Activated T-cell treated with anti-CD3 and anti-CD28 coated beads, Interleukin-2, amount 50 U/mL, for 1 hour (primary cell): ENCODE data around the gene NHSL2.

Source experiments
- DNase-seq: peaks from one replicate; pipeline ENCODE4 v3.0.0-alpha.2; 2020

The NHSL2 gene

GRCh38 chrX:72081605-72082320, 171.1 kb downstream of the NHSL2 start:
- no peak for DNase-seq

GRCh38 chrX:72083291-72083690, 172.6 kb downstream of the NHSL2 start:
- DNase-seq, result no peak

DNA sequence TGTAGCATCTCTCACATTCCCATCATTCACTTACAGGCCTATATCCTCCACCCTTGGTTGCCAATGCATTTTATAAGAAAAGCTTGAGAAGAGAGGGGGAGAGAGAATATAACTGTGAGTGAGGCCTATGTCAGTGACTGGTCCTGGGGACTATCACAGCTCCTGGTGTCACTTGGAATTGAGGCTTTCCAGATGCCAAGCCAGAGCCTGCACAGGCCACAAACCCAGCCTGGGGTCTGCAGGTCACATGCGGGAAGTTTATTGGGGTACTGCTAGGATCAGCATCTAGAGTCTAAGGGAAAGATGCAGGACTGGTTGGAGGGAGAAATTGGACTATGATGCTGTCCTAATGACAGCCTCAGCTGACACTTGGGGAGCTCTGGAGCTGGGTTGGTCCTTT, 173.5 kb downstream of the NHSL2 start:
- DNase-seq, result no peak

GRCh38 chrX:72086995-72087394, 176.3 kb downstream of the NHSL2 start:
- DNase-seq, result no peak

- no peak for DNase-seq
These were observed 178.1 kb downstream of the NHSL2 start for GRCh38 chrX:72088761-72089160.

DNA sequence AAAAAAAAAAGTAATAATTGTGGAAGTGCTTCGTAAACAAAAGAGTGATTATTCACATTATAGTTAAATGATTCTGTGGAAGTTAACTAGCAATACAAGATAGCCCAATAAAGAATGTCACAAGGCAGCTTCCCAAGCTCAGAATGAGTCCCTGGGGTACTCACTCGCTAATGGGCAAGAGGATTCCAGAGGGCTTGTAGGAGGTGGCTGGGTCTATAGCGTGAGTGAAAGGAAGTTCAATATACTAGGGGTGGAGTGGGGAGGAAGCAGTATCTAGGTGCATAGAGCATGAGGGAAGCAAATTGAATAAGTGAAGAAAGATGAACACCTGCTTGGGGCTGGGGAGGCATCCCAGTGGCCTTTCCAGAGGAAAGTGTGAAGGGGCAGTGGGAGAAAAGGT, 178.6 kb downstream of the NHSL2 start:
- DNase-seq, result no peak

- peak; percentile 64 for DNase-seq
These were observed 184.2 kb downstream of the NHSL2 start for GRCh38 chrX:72094894-72095293.

DNA sequence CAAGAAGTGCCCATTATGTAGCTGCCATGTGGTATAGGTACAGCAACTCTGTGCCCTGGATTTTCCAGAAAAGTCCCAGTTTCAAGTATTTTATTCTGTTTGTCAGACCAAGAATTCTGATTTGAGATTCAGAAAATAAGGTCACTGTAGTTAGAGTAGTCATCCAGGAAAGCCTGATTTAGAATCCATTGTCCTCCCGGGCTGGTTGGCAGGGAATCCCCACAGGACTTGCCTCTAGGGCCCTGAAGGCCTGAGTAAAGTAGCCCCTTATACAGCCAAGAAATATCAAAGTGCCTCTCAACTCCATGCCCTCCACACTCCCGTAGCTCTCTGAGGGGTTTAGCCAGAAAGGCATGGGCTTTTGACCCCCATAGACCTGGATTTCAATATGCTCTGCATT, 184.7 kb downstream of the NHSL2 start:
- DNase-seq, result no peak

DNA sequence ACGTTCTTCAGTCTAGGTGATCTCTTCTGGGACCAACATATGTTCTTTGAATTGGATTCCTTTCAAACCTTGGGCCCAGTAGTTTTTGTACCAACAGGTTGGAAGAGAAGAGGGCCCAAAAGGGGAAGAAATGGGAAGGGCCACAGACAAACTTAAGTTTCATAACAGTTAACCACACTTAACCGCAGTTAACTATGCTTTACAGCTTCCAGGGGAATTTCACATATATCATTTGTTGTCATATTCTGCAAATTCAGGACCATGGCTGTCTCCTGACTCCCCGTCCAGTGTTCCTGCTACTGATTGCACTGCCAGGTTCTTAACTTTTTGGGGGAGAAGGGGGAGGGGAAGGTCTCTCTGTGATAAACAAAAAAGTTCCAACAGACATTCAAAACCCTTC, 186.5 kb downstream of the NHSL2 start:
- no peak for DNase-seq

DNA sequence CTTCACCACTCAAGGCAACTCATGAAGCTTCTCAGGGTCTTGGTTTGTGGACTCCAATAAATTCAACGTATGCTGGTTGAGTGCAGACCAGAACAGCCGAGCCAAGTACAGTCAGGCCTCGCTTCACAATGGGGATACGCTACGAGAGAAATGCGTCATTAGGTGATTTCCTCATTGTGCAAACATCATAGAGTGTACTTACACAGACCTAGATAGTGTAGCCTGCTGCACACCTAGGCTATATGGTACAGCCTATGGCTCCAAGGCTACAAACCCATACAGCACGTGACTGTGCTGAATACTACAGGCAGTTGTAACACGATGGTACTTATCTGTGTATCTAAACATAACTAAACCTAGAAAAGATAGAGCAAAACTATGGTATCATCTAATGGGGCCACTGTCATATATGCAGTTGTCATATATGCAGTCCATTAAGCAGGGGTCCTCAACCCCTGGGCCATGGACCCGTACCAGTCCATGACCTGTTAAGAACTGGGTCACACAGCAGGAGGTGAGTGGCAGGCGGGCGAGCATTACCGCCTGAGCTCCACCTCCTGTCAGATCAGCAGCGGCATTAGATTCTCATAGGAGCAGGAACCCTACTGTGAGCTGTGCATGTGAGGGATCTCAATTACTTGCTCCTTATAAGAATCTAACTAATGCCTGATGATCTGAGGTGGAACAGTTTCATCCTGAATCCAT, 189.6 kb downstream of the NHSL2 start:
- DNase-seq, result no peak

- peak; percentile 63 for DNase-seq
These were observed 190.2 kb downstream of the NHSL2 start for GRCh38 chrX:72100824-72101351.

DNA sequence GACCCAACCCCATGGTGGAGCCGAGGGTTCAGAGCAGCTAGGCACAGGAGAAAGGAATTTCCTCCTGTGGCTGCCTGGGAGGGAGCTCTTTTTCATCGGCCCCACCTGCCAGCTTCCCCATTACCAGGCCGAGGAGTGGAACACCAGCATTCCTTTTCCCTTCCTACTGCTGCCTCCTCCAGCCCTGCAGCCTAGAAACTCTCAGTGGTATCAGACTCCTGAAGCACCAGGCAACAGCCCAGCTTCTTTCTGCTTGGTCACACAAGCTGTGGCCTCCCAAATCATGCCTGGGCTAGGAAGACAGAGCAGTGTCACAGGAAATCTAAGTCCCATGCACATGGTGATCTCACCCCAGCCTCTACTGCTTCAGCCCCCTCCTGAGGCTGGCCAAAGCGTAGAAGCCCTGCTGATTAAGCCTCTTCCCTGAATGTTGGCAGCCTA, 191.0 kb downstream of the NHSL2 start:
- DNase-seq, result no peak

GRCh38 chrX:72102126-72102525, 191.5 kb downstream of the NHSL2 start:
- no peak for DNase-seq

DNA sequence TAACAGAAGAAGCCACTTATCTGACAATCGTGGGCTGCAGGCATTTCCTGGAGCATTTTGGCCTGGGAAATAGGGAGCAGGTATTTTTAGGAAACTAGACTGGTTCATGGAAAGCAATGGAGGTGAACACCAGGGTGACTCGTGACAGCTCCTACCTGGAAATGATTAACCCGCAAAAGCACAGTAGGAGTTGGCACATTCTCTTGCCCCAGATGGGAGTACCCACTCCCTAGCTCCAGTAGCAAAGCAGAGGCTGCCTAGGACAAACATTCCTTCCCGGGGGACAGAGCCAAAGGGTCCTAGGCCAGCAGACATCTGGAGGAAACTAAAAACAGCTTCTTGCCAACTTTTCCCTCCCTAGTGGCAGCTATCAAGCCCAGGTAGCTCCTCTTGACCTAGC, 192.1 kb downstream of the NHSL2 start:
- no peak for DNase-seq

GRCh38 chrX:72105436-72105835, 194.8 kb downstream of the NHSL2 start:
- peak; percentile 34 for DNase-seq

GRCh38 chrX:72107320-72107719, 196.7 kb downstream of the NHSL2 start:
- no peak for DNase-seq

GRCh38 chrX:72107841-72108595, 197.4 kb downstream of the NHSL2 start:
- DNase-seq, result no peak

DNA sequence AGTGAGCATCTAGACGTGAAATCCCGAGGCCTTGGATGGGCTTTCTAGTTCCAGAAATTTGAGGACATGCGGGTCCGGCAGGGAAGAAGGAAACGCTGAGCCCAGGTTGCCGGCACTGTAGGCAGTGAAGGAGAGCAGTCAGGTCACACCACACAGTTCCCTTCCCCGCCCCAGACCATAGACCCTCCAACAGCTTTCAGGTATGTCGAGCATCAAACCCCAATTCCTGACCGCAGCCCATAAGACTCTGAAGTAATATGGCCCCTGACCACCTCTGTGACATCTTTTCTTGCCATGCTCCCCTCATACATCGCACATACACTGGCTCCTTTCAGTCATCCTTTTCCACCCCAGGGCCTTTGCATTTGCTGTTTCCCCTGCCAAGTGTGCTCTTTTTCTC, 198.0 kb downstream of the NHSL2 start:
- no peak for DNase-seq

GRCh38 chrX:72110051-72110875, 199.6 kb downstream of the NHSL2 start:
- no peak for DNase-seq

DNA sequence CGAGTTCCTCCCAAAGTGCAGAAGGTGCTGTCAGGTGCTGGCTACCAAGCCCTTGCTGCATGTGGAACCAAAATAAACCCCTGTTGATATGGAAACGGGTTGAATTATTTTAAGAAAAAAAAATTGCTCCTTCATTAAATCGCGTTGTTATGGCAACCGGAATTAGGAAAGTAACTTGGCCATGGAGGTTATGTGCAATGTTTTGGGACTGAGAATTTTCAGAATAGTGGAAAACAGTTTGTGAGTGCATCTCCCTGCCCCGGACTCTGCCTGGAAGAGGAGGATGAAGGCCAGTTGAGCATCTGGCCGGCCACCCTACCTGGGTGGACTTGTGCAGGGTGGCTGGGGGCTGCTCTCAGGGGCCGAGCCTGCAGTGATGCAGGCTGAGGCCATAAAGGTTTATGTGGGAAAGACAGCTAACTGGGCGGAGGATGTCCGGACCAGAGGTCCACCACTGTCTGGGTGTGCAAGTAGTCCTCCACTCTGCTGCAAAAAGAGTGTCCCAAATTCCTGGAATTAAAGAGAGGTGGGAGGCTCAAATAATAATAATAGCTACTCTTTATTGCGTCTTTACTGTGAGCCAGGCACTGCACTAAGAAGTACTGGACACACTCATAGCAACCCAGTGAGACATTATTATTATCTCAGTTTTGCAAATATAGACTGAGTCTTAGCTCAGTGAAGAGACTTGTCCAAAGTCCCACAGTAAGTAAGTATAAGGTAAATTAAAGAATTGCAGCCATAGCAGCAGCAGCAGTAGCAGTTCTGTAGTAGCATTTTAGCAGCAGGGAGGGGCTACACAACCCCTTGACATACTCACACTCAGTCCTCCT, 200.4 kb downstream of the NHSL2 start:
- no peak for DNase-seq

- DNase-seq, result no peak
These were observed 202.8 kb downstream of the NHSL2 start for GRCh38 chrX:72113461-72113860.

GRCh38 chrX:72114306-72114705, 203.7 kb downstream of the NHSL2 start:
- no peak for DNase-seq
